Trophoblast cell (in vitro differentiated cells and primary cell): ENCODE results near the gene ABLIM1.

Experiments used
- DNase-seq, 2 donors: peaks; one replicate each; pipeline ENCODE4 v3.0.0-alpha.2; 2016
- H2AFZ ChIP-seq: 2 replicates; pipeline ENCODE4 v1.6.1; 2013; ENCODE audit warnings: low read length, moderate library complexity, mild to moderate bottlenecking; ENCODE audit not compliant: insufficient read depth, poor library complexity
- H2AK5ac ChIP-seq: 2 replicates; pipeline ENCODE4 v1.6.1; 2013; ENCODE audit warnings: mild to moderate bottlenecking, low read length
- H2BK120ac ChIP-seq: 2 replicates; pipeline ENCODE4 v1.6.1; 2013; ENCODE audit warnings: low read length, mild to moderate bottlenecking, moderate library complexity; ENCODE audit not compliant: insufficient read depth, poor library complexity
- H2BK12ac ChIP-seq: 2 replicates; pipeline ENCODE4 v1.6.1; 2013; ENCODE audit warnings: mild to moderate bottlenecking, low read length, moderate library complexity
- H2BK5ac ChIP-seq: 2 replicates; pipeline ENCODE4 v1.6.1; 2013; ENCODE audit warnings: low read length, low read depth, moderate library complexity, mild to moderate bottlenecking; ENCODE audit not compliant: poor library complexity
- H3K14ac ChIP-seq: 2 replicates; pipeline ENCODE4 v1.6.1; 2013; ENCODE audit warnings: mild to moderate bottlenecking, low read length
- H3K18ac ChIP-seq: 2 replicates; pipeline ENCODE4 v1.6.1; 2013; ENCODE audit warnings: mild to moderate bottlenecking, low read length
- H3K23ac ChIP-seq: 2 replicates; pipeline ENCODE4 v1.6.1; 2013; ENCODE audit warnings: low read length
- H3K27ac ChIP-seq: 2 replicates; pipeline ENCODE4 v1.5.1; 2013; ENCODE audit warnings: low read depth, mild to moderate bottlenecking, inconsistent platforms, low read length, moderate library complexity
- H3K27me3 ChIP-seq: 2 replicates; pipeline ENCODE4 v1.6.1; 2013; ENCODE audit warnings: inconsistent platforms, mild to moderate bottlenecking, low read length, moderate library complexity; ENCODE audit not compliant: insufficient read depth
- H3K36me3 ChIP-seq, 2 experiments: 1 replicate in 1 of 2; 2 replicates in 1 of 2; pipeline ENCODE4 v1.6.1; 2013; ENCODE audit warnings: low read length in 2 of 2, mild to moderate bottlenecking in 2 of 2, moderate library complexity in 1 of 2; ENCODE audit not compliant: insufficient read depth in 2 of 2, control insufficient read depth in 1 of 2
- H3K4ac ChIP-seq: 2 replicates; pipeline ENCODE4 v1.6.1; 2013; ENCODE audit warnings: low read depth, mild to moderate bottlenecking, low read length, moderate library complexity
- H3K4me1 ChIP-seq, 2 experiments: 1 replicate in 1 of 2; 2 replicates in 1 of 2; pipeline ENCODE4 v1.6.1; 2013; ENCODE audit warnings: low read length in 2 of 2, mild to moderate bottlenecking in 2 of 2, moderate library complexity in 1 of 2; ENCODE audit not compliant: insufficient read depth in 2 of 2, control insufficient read depth in 1 of 2
- H3K4me2 ChIP-seq: 2 replicates; pipeline ENCODE4 v1.6.1; 2013; ENCODE audit warnings: inconsistent platforms, mild to moderate bottlenecking, low read length, moderate library complexity
- H3K4me3 ChIP-seq: 2 replicates; pipeline ENCODE4 v1.5.1; 2013; ENCODE audit warnings: mild to moderate bottlenecking, low read depth, low read length, inconsistent platforms
- H3K79me1 ChIP-seq: one replicate; pipeline ENCODE4 v1.6.1; 2013; ENCODE audit warnings: low read length
- H3K79me2 ChIP-seq: 2 replicates; pipeline ENCODE4 v1.6.1; 2013; ENCODE audit warnings: low read length, mild to moderate bottlenecking; ENCODE audit not compliant: control insufficient read depth, insufficient read depth, poor library complexity
- H3K9ac ChIP-seq: 2 replicates; pipeline ENCODE4 v1.6.1; 2013; ENCODE audit warnings: mild to moderate bottlenecking, low read length
- H3K9me3 ChIP-seq: 2 replicates; pipeline ENCODE4 v1.6.1; 2013; ENCODE audit warnings: low read depth, mild to moderate bottlenecking, control low read depth, inconsistent platforms, low read length; ENCODE audit not compliant: insufficient read depth
- H4K12ac ChIP-seq: 2 replicates; pipeline ENCODE4 v1.6.1; 2013; ENCODE audit warnings: low read depth, mild to moderate bottlenecking, low read length, moderate library complexity
- H4K8ac ChIP-seq: 2 replicates; pipeline ENCODE4 v1.6.1; 2013; ENCODE audit warnings: low read depth, mild to moderate bottlenecking, low read length, moderate library complexity
- H4K91ac ChIP-seq: one replicate; pipeline ENCODE4 v1.6.1; 2013; ENCODE audit warnings: low read depth, mild to moderate bottlenecking, low read length, moderate library complexity
- WGBS: extraction: QIAGEN DNeasy Blood & Tissue Kit; methylation state at CpG from one replicate; pipeline ENCODE4 v1.1.7; 2013; ENCODE audit warnings: missing lambda C conversion rate; ENCODE audit not compliant: insufficient read length, insufficient coverage; ENCODE audit errors: extremely low coverage; 5-methylcytosine and 5-hydroxymethylcytosine counted together

Gene ABLIM1

DNA sequence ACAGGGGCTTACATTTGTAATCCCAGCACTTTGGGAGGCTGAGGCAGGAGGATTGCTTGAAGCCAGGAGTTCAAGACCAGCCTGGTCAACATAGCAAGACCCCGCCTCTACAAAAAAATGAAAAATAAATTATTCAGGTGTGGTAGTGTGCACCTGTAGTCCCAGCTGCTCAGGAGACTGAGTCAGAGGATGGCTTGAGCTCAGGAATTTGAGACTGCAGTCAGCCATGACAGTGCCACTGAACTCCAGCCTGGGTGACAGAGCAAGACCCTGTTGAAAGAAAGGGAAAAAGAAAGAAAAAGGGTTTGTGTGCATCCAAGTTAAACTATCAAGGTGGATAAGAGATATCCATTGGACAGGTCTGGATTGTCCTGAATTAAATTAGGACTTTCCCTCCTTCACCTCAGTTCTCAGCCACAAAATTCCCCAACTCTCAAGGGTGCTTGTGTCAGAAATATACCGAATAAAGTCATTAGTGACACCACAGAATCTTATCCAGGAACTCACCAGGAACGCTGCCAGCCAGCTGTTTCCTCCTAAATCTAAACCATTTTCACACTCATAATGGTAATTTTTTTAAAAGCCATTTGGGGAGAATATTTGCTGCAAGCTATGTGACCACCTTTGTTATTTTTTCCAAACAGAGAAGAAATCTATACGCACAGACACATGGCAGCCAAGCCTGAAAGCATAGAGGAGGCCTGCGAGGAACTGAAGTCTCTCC lies 265.8 kb downstream of the ABLIM1 start:
- H3K79me1 ChIP-seq = no peaks in the 10 kb centered on the region
- H4K91ac ChIP-seq = no peak overlapping the region
- H3K79me2 ChIP-seq = peaks cover 13% of the 10 kb centered on the region
- H4K8ac ChIP-seq = no peak overlapping the region
- no peak overlapping the region for H3K4me2 ChIP-seq
- no peak overlapping the region for H2AK5ac ChIP-seq
- no peak overlapping the region for H2BK120ac ChIP-seq
- H2BK12ac ChIP-seq = no peak overlapping the region
- H3K27ac ChIP-seq = no peak overlapping the region
- H3K18ac ChIP-seq = no peak overlapping the region
- peaks cover 4 to 10% of the 10 kb centered on the region in 2 experiments for H3K36me3 ChIP-seq
- H4K12ac ChIP-seq = no peak overlapping the region
- H2BK5ac ChIP-seq = no peak overlapping the region
- H3K27me3 ChIP-seq = no peaks in the 10 kb centered on the region
- peaks cover 32 to 46% of the 10 kb centered on the region in 2 experiments for H3K4me1 ChIP-seq
- H3K4me3 ChIP-seq = no peak overlapping the region
- DNase-seq = peak in 1 of 2 donors; percentile 19
- H3K4ac ChIP-seq = no peak overlapping the region
- no peak overlapping the region for H2AFZ ChIP-seq
- no peaks in the 10 kb centered on the region for H3K9me3 ChIP-seq
- no peak overlapping the region for H3K14ac ChIP-seq
- no peak overlapping the region for H3K23ac ChIP-seq
- H3K9ac ChIP-seq = no peak overlapping the region
- WGBS = no CpG with 5 or more reads among the region's 5 CpGs

DNA sequence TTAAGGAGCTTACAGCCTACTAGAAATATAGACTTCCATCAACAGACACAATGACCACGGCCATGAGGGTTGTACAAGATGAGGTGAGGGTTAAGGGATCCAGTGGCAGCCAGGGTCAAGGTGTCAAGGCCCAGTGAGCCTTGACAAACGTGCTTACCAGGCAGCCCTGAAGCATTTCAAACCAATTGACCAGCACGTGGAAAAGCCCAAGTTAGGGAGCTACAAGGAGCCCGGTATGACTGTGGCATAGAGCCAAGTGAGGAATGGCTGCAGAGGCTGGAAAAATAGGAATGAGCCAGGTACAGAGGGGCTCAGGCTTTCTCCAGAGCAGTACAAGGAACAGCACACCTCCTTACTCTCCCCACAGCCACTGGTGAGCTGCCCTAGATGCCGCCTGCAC lies 266.5 kb downstream of the ABLIM1 start:
- no peak overlapping the region for H4K12ac ChIP-seq
- no peak overlapping the region for H3K4ac ChIP-seq
- H2BK12ac ChIP-seq = no peak overlapping the region
- no peak overlapping the region for H2BK5ac ChIP-seq
- H4K91ac ChIP-seq = no peak overlapping the region
- H3K27me3 ChIP-seq = no peaks in the 10 kb centered on the region
- H3K4me2 ChIP-seq = no peak overlapping the region
- H3K36me3 ChIP-seq = peaks cover 4 to 10% of the 10 kb centered on the region in 2 experiments
- H2AK5ac ChIP-seq = no peak overlapping the region
- H2AFZ ChIP-seq = no peak overlapping the region
- H4K8ac ChIP-seq = no peak overlapping the region
- H3K4me1 ChIP-seq = peaks cover 34 to 46% of the 10 kb centered on the region in 2 experiments
- H2BK120ac ChIP-seq = no peak overlapping the region
- H3K14ac ChIP-seq = no peak overlapping the region
- peaks cover 13% of the 10 kb centered on the region for H3K79me2 ChIP-seq
- H3K27ac ChIP-seq = no peak overlapping the region
- WGBS = no CpG with 5 or more reads among the region's 5 CpGs
- H3K9ac ChIP-seq = no peak overlapping the region
- H3K23ac ChIP-seq = no peak overlapping the region
- no peaks in the 10 kb centered on the region for H3K79me1 ChIP-seq
- no peaks in the 10 kb centered on the region for H3K9me3 ChIP-seq
- H3K4me3 ChIP-seq = no peak overlapping the region
- no peak for DNase-seq
- H3K18ac ChIP-seq = no peak overlapping the region

- H3K4me1 ChIP-seq = peaks cover 29 to 38% of the 10 kb centered on the region in 2 experiments
- H3K4ac ChIP-seq = no peak overlapping the region
- H3K23ac ChIP-seq = no peak overlapping the region
- DNase-seq = peak; percentile 37 to 65
- H3K4me2 ChIP-seq = no peak overlapping the region
- no CpG with 5 or more reads among the region's 5 CpGs for WGBS
- H3K79me2 ChIP-seq = peaks cover 6% of the 10 kb centered on the region
- H3K4me3 ChIP-seq = no peak overlapping the region
- no peak overlapping the region for H2AFZ ChIP-seq
- H3K79me1 ChIP-seq = no peaks in the 10 kb centered on the region
- H2BK12ac ChIP-seq = no peak overlapping the region
- no peak overlapping the region for H3K27ac ChIP-seq
- H3K36me3 ChIP-seq = peaks cover 10 to 13% of the 10 kb centered on the region in 2 experiments
- H3K27me3 ChIP-seq = no peaks in the 10 kb centered on the region
- no peak overlapping the region for H2BK120ac ChIP-seq
- no peak overlapping the region for H4K12ac ChIP-seq
- H3K9ac ChIP-seq = no peak overlapping the region
- H2BK5ac ChIP-seq = no peak overlapping the region
- no peak overlapping the region for H3K14ac ChIP-seq
- H4K91ac ChIP-seq = no peak overlapping the region
- no peak overlapping the region for H3K18ac ChIP-seq
- peaks cover 2% of the 10 kb centered on the region for H3K9me3 ChIP-seq
- no peak overlapping the region for H4K8ac ChIP-seq
- no peak overlapping the region for H2AK5ac ChIP-seq
These were observed 268.6 kb downstream of the ABLIM1 start for GRCh38 chr10:114389426-114389825.

- H3K27ac ChIP-seq = no peak overlapping the region
- H3K79me1 ChIP-seq = no peaks in the 10 kb centered on the region
- no peak overlapping the region for H3K4me2 ChIP-seq
- no peak overlapping the region for H3K18ac ChIP-seq
- no peak overlapping the region for H3K9ac ChIP-seq
- H3K23ac ChIP-seq = no peak overlapping the region
- H3K36me3 ChIP-seq = peaks cover 16 to 19% of the 10 kb centered on the region in 2 experiments
- no peak overlapping the region for H3K14ac ChIP-seq
- H2AK5ac ChIP-seq = no peak overlapping the region
- H4K8ac ChIP-seq = no peak overlapping the region
- no peak overlapping the region for H2AFZ ChIP-seq
- no CpG with 5 or more reads among the region's 3 CpGs for WGBS
- no peaks in the 10 kb centered on the region for H3K79me2 ChIP-seq
- no peaks in the 10 kb centered on the region for H3K27me3 ChIP-seq
- H3K4ac ChIP-seq = no peak overlapping the region
- no peak for DNase-seq
- H4K91ac ChIP-seq = no peak overlapping the region
- no peak overlapping the region for H4K12ac ChIP-seq
- peaks cover 2% of the 10 kb centered on the region for H3K9me3 ChIP-seq
- peaks cover 18 to 27% of the 10 kb centered on the region in 2 experiments for H3K4me1 ChIP-seq
- no peak overlapping the region for H2BK5ac ChIP-seq
- no peak overlapping the region for H3K4me3 ChIP-seq
- H2BK12ac ChIP-seq = no peak overlapping the region
- no peak overlapping the region for H2BK120ac ChIP-seq
These were observed 269.8 kb downstream of the ABLIM1 start for GRCh38 chr10:114388275-114388674.
